Measurements from ENCODE around the gene RGS14.

RGS14 gene

DNA sequence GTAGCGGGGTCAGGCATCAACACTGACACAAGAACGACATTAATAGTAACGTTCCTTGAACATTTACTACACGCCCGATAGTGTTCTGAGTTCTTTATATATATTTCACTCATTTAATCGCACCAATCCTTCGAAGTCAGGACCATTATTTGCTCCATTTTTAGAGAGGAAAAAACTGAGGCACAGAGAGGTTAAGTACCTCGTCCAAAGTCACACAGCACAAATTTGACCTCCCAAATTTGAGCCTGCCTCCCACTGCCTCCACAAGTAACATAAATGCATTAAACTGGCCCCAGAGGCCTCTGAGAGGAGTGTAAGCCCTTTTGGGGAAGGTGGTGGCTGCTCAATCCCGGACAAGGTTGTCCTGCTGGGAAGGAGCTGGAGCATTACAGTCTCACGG is 5.8 kb downstream of the RGS14 start:
- H4K20me1 ChIP-seq (ENCODE audit: insufficient read depth, low read length): 0 out of 2 replicates have a peak, but pooled peaks cover 6% of the 10 kb centered on the region
- peaks cover 34% of the 10 kb centered on the region for H3K4me1 ChIP-seq (ENCODE audit: low read length)
- peak overlapping the region; percentile 97 for H3K4me2 ChIP-seq (ENCODE audit: low read depth, low read length)
- no peak for TF ChIP-seq EZH2phosphoT487 (IDR thresholded peaks at IDR 0.05; ENCODE audit: low read length)
- TF ChIP-seq EZH2 (optimal IDR thresholded peaks at IDR 0.05; ENCODE audit: low read depth, low read length): no peak
- TF ChIP-seq, protein P1, sequence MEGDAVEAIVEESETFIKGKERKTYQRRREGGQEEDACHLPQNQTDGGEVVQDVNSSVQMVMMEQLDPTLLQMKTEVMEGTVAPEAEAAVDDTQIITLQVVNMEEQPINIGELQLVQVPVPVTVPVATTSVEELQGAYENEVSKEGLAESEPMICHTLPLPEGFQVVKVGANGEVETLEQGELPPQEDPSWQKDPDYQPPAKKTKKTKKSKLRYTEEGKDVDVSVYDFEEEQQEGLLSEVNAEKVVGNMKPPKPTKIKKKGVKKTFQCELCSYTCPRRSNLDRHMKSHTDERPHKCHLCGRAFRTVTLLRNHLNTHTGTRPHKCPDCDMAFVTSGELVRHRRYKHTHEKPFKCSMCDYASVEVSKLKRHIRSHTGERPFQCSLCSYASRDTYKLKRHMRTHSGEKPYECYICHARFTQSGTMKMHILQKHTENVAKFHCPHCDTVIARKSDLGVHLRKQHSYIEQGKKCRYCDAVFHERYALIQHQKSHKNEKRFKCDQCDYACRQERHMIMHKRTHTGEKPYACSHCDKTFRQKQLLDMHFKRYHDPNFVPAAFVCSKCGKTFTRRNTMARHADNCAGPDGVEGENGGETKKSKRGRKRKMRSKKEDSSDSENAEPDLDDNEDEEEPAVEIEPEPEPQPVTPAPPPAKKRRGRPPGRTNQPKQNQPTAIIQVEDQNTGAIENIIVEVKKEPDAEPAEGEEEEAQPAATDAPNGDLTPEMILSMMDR (IDR thresholded peaks at IDR 0.05; ENCODE audit: low read length): no peak
- no peaks in the 10 kb centered on the region for H3K27me3 ChIP-seq (replicated peaks; ENCODE audit: insufficient read depth, low read length)
- no peak for DNase-seq
- peak overlapping the region; percentile 61; the same call in 1 of the 2 replicates for H3K4me3 ChIP-seq (ENCODE audit: low read length)
- peaks cover 47% of the 10 kb centered on the region for H3K79me2 ChIP-seq (ENCODE audit: low read length)
- peaks cover 14% of the 10 kb centered on the region; the same call in 1 of the 2 replicates for H3F3A ChIP-seq (ENCODE audit: insufficient read depth, low read length)
- no peaks in the 10 kb centered on the region for H3K9me3 ChIP-seq (replicated peaks; ENCODE audit: insufficient read depth, low read length)
- no peaks in the 10 kb centered on the region for H3K9me2 ChIP-seq (replicated peaks; ENCODE audit: insufficient read depth, low read length)
- H3K36me3 ChIP-seq (replicated peaks; ENCODE audit: insufficient read depth, low read length): no peaks in the 10 kb centered on the region
- no peak overlapping the region for H2AFZ ChIP-seq (ENCODE audit: low read length)
- H3K27ac ChIP-seq (ENCODE audit: low read length): no peak overlapping the region
- no peak overlapping the region for H3K9ac ChIP-seq (ENCODE audit: low read length)

DNA sequence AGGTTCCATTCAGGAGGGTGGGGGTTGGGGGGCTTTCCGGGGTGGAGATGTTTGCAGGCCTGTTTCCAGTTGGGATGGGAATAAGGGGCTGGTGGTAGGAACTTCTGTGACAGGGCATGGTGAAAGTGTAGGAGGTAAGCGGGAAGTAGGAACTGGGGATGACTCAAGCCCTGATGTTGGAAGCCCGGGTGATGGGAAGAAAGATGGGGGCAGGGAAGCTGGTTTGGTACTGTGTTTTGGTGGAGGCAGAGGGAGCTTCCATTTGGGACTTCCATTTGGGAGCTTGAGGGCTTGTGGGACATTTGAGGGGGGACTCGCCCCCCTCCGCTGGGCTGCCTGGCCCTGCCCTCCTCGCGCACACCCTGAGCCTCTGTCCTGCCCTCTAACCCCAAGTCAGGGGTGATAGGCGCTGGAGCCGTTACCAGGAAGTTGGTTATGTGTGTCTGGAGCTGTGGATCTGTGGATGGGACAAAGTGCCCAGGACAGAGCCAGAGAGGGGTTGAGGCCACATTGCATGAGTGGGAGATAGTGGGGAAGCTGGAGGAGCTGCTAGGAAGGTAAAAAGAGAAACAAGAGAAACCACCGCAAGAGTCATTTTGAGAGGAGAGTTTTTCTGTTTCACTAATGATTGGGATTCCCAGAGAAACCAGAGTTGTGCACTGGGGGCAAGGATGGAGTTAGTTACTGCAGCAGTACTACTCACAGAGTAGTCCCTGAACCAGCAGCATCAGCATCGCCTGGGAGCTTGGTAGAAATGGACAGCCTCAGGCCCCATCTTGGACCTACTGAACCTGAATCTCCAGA is 6.6 kb downstream of the RGS14 start:
- Histone ChIP-seq H3K9me2 (replicated peaks; ENCODE audit: insufficient read depth, low read length) (no peaks in the 10 kb centered on the region), H3F3A (ENCODE audit: insufficient read depth, low read length) (peaks cover 17% of the 10 kb centered on the region; the same call in 1 of the 2 replicates), H3K27ac (ENCODE audit: low read length) (no peak overlapping the region), H3K36me3 (replicated peaks; ENCODE audit: insufficient read depth, low read length) (no peaks in the 10 kb centered on the region), H3K9me3 (replicated peaks; ENCODE audit: insufficient read depth, low read length) (no peaks in the 10 kb centered on the region), H3K4me2 (ENCODE audit: low read depth, low read length) (no peak overlapping the region), H3K4me3 (ENCODE audit: low read length) (no peak overlapping the region), H3K9ac (ENCODE audit: low read length) (no peak overlapping the region), H3K79me2 (ENCODE audit: low read length) (peaks cover 39% of the 10 kb centered on the region), H3K27me3 (replicated peaks; ENCODE audit: insufficient read depth, low read length) (no peaks in the 10 kb centered on the region), H2AFZ (ENCODE audit: low read length) (no peak overlapping the region), H3K4me1 (ENCODE audit: low read length) (peaks cover 32% of the 10 kb centered on the region), H4K20me1 (ENCODE audit: insufficient read depth, low read length) (0 out of 2 replicates have a peak, but pooled peaks cover 6% of the 10 kb centered on the region)
- TF ChIP-seq, protein P1 (IDR thresholded peaks at IDR 0.05; ENCODE audit: low read length): no peak
- TF ChIP-seq EZH2phosphoT487 (IDR thresholded peaks at IDR 0.05; ENCODE audit: low read length) (no peak), EZH2 (optimal IDR thresholded peaks at IDR 0.05; ENCODE audit: low read depth, low read length) (no peak)
- DNase-seq: no peak

DNA sequence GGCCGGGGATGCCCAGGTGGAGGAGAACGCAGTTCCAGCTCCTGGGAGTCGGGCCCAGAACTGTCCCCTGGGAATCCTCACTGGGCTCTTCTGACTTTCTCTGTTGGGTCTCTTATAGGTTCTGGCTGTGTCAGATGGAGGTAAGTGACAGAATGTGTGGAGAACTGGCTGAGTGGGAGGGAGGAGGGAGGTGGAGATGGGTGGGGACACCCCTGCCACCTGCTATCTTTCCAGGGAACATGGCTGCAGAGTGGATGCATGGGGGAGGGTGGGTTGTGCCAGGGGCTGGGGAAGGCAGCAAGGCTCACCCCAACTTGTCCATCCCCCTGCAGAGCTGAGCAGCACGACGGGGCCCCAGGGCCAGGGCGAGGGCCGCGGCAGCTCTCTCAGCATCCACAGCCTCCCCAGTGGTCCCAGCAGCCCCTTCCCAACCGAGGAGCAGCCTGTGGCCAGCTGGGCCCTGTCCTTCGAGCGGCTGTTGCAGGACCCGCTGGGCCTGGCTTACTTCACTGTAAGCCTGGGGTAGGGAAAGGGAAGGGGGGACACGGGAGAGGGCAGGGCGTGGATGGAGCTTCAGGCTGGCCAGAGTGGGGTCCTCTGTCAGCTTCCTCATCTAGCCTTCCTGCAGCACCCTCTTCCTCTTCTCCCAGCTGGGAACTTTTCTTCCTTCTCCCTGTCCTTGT is 8.3 kb downstream of the RGS14 start:
- Histone ChIP-seq H3K9me2 (replicated peaks; ENCODE audit: insufficient read depth, low read length) (no peaks in the 10 kb centered on the region), H3K9me3 (replicated peaks; ENCODE audit: insufficient read depth, low read length) (no peaks in the 10 kb centered on the region), H3K4me1 (ENCODE audit: low read length) (peaks cover 34% of the 10 kb centered on the region), H3F3A (ENCODE audit: insufficient read depth, low read length) (peaks cover 28% of the 10 kb centered on the region), H3K79me2 (ENCODE audit: low read length) (peaks cover 25% of the 10 kb centered on the region), H4K20me1 (ENCODE audit: insufficient read depth, low read length) (0 out of 2 replicates have a peak, but pooled peaks cover 6% of the 10 kb centered on the region), H3K4me3 (ENCODE audit: low read length) (no peak overlapping the region), H2AFZ (ENCODE audit: low read length) (no peak overlapping the region), H3K27ac (ENCODE audit: low read length) (no peak overlapping the region), H3K9ac (ENCODE audit: low read length) (no peak overlapping the region), H3K27me3 (replicated peaks; ENCODE audit: insufficient read depth, low read length) (no peaks in the 10 kb centered on the region), H3K36me3 (replicated peaks; ENCODE audit: insufficient read depth, low read length) (no peaks in the 10 kb centered on the region), H3K4me2 (ENCODE audit: low read depth, low read length) (no peak overlapping the region)
- DNase-seq: no peak
- TF ChIP-seq EZH2 (optimal IDR thresholded peaks at IDR 0.05; ENCODE audit: low read depth, low read length): no peak

Data from MM.1S (cell line).